NCI-H1417 (cell line): ENCODE data around the gene ZFYVE16.
A peak's percentile ranks its signal among the peaks of the same experiment; 100 is the strongest.
"Not testable (repeated sequence)": the region's sequence is repeated elsewhere in the genome, so short reads cannot be mapped to it uniquely, and the experiment has no call there.

Experiments
- DNase-seq, 3 experiments: peaks; one replicate each; lab custom pipeline; 2025; lab: John Stamatoyannopoulos, UW

ZFYVE16 gene

DNA sequence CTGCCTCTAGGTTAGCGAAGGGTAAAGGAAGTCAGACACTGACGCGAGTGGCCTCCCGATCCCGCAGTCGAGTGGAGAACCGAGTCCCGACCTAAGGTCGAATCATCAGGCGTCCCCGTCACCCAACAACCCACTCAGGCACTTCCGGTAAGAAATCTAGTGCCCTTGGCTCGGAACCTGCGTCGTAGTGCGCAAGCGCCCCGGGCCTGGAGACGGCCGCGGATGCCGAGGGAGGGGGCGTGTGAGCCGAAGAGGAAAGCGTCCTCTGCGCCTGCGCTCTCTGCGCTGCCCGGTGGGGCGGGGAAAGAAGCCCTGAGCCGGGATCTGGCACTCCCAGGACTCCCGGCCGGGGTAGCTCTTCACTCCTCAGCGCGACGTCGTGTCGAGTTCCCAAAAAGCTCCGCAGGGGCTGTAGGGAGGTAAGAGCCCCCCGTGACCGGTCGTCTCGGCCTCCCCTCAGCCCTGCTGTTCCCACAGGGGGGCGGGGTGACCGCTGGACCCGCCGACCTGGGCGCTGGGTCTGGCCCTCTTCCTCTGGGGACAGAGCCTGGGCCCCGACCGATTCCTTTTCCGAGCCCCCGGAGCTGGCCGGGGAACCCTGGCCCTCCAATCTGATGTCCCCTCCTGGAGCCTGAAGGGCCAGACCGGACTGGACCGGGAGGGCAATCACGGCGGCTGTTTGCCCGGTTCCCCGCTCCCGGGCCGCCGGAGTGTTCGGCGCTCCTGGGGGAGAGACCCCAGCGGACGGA, at the start of gene ZFYVE16:
Gene ZFYVE16, plus strand, starts transcription at position 330 of the 749 bp plus-strand sequence. CDS start 26,084 bp downstream, outside the sequence.
- DNase-seq: peak; percentile 93 to 98 (median 96)

DNA sequence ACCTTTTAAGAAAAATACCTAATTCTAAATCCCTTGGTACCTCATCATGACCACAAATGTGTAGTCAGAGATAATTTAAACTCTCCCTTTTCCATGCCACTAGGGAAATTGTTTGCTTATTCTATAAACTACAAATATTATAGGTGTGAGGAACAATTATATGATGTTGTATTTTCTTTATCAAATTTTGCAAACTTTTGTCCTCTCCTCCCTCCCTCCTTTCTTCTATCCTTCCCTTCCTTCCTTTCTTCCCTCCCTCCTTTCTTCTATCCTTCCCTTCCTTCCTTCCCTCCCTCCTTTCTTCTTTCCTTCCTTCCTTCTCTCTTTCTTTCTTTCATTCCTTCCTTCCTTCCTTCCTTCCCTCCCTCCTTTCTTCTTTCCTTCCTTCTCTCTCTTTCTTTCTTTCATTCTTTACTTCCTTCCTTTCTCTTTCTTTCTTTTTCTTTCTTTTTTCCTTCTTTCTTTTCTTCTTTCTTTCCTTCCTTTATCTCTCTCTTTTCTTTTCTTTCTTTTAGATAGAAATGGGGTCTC, 46.9 kb upstream of the ZFYVE16 start:
- no peak for DNase-seq

- DNase-seq: no peak
Measured at GRCh38 chr5:80364892-80365291, 43.0 kb upstream of the ZFYVE16 start.

DNA sequence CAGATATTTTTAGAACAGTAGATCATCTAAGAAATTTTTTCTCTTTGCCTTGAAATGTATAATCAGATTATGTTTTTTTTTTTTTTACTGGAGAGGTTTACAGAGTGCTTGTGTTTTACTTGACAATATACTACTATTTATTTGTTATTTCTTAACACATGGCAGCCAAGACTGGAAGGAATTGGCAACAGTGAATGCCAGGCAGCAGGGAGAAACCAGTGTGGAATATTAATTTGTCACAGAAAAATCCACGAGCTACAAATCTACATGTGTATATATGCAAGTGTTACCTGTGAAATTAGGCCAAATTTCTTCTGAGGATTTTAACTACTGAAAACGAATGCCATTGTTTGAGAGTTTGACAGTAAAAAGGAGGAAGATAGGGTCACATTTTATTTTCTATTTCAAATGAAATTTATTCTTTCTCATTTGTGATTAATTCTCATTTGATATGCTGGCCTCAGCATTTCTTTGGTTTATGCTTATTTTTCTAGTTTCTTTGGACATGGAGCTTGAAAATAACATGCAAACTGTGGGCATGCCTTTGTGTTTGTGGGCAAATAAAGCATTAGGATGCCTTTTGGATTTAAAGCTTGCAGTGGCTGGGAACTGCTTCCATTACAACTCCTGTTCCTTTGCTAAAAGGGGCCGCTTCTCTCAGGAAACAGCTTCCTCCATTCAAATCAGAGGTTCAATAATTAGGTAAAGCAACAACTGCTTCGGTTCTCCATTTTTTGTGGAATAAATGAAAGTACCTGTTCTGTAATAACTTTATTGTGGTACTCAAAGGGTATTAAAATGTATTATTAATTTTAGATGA, 39.0 kb upstream of the ZFYVE16 start:
- peak in 1 of 3 experiments; percentile 74 for DNase-seq

DNA sequence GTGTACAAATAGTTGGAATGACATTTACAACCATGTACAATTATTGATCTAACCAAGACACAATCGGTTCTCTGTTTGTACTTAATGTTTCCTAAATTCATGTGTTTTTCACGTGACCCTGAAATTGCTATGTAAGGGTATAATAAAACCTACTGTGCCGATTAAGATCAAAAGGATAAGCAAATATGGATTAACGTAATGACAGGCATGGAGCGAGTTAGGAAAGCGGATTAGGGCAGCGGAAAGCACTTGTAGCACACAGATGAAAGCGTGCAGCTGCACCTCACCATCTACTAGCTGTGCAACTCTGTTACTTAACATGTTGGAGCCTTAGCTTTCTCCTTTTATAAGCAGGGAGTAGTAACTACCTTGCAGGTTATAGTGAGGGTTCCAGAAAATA, 38.3 kb upstream of the ZFYVE16 start:
- DNase-seq: peak in 2 of 3 experiments; percentile 18 to 85

GRCh38 chr5:80370390-80370789, 37.5 kb upstream of the ZFYVE16 start:
- no peak for DNase-seq

DNA sequence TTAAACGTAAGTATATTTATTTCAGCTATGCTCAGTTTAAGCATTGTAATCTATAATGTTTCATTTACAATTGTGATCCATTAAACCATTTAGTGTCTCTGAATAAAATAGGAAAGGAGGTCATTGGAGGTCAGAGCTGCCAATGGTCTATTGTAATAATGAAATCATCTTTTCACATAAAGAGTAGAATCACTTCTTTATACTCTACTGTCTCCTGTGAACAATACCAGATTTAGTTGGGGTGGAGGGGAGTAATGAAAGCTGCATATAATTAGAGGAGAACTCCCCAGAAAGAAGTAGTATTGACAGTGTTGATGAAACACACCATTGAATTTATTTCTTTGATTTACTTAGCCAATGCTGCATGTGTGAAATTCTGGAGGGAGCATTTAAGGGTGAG, 35.1 kb upstream of the ZFYVE16 start:
- no peak for DNase-seq

- no peak for DNase-seq
Measured at GRCh38 chr5:80374188-80374587, 33.7 kb upstream of the ZFYVE16 start.

DNA sequence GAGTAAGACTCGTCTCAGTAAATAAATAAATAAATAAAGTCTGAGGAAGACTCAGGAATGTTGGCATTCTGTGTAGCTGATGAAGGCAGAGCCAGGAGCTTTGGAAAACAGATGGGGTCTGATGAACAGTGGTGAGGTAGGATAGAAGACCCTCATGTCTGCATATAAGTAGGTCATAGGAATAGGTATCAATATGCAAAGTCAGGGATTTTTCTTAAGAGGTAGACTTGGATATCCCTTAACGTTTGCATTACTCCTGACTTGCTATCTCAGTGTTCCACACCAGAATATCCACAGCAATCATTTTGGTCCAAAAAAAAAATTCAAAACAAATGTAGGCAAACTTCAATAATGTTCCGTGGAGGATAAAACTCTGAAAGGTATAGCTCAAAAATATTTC, 31.3 kb upstream of the ZFYVE16 start:
- no peak for DNase-seq

DNA sequence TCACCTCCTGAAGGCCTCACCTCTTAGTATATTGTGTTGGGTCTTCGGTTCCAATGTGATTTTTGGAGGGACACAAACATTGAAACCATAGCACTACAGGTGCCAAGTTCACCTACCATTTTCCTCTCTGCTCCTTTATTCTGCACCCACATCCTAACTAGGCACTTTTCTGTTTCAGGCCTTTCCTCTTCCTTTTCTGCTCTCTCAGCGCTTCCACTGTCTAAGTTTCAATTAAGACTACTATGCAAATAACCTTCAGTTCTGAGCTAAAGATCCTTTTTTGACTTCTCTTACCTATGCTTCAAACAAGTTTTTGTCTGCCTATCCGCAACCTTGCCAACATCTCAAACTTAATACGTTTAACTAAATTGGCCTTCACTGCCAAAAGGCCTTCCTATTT, 25.4 kb upstream of the ZFYVE16 start:
- no peak for DNase-seq

DNA sequence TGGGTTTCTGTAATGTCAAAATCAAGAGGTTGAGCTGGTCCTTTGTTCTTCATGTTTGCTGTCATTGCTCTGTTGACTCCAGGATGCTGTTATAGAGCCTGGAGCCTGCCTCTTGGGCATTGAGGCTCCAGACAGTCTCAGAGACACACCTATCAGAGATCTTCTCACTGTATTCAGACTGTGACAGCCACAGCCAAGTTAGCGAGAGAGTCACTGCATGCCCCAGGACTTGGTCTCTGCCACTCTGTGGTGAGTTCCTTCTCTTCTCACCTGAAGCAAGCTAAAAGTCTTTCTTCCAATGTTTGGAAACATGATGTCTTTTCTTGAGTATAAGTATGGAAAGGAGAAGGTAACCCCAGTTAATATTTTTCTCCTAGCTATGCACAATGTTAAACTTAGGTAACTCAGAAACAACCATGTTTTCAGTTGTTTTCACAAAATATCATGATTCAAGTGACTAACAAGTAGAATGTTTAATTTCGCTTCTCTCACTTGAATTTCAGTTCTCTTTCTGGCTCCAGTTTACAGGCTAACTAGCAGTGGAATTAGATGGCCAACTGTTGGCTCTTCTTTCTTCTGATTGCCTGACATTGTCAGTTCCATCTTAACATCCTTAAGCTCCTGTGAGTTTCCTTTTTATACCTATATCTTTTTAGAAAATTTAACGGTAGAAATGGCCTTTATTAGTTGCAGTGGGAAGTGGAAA, 20.6 kb upstream of the ZFYVE16 start:
- no peak for DNase-seq

- no peak for DNase-seq
Measured at GRCh38 chr5:80389580-80389979, 18.3 kb upstream of the ZFYVE16 start.

DNA sequence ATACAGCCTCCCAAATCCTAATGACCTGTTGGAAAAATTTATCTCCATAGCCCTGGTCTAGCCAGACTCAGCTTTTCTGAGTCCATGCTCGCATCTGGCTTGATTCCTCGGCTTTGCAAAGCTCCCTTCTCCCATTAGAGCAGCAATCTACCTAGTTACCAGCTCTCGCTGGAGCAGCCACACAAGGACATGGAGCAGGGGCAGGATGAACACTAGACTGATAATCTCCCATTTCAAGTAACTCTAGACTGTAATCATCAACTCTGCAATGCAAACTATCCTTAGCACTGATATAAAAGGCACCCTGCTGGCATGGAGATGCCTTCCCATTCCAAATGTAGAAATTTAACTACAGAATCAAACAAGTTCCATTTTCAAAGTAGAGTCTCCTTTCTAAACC, 17.5 kb upstream of the ZFYVE16 start:
- not testable (repeated sequence) for DNase-seq

DNA sequence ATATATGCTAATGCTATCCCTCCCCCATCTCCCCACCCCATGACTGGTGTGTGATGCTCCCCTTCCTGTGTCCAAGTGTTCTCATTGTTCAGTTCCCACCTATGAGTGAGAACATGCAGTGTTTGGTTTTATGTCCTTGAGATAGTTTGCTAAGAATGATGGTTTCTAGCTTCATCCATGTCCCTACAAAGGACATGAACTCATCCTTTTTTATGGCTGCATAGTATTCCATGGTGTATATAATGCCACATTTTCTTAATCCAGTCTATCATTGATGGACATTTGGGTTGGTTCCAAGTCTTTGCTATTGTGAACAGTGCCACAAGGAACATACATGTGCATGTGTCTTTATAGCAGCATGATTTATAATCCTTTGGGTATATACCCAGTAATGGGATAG, 16.6 kb upstream of the ZFYVE16 start:
- DNase-seq: not testable (repeated sequence)

DNA sequence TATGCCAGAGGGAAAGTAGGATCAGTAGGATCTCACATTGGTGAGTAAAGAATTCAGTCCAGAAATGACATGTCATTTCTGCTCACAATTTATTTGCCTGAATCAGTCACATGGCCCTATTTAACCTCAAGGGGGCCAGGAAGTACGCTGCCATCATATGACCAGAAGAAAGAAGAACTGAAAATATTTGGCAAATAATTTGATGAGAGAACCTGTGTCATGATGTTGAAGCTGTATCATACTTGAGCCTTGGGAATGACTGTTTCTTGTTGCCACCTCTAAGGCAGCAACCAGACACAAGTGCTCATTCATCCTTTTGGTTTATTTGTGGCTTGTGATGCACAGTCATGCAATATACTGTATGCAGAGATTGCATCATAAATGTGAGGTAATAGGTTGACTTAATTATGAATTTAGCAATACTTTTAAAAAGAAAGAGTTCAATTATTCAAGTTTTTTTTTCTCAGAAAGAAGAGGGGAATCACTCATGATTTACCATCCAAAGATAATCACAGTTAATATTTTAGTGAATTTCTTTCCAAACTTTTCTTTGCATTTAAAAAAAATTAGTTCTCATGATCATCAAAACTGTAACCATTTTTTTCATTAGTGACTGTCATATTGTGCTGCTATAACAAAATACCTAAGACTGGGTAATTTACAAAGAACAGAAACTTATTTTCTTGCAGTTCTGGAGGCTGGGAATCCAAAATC, 8.2 kb upstream of the ZFYVE16 start:
- no peak for DNase-seq

- DNase-seq: not testable (repeated sequence)
Measured at GRCh38 chr5:80400368-80400767, 7.5 kb upstream of the ZFYVE16 start.

GRCh38 chr5:80403782-80404181, 4.1 kb upstream of the ZFYVE16 start:
- no peak for DNase-seq

GRCh38 chr5:80406980-80407734, 707 bp upstream of the ZFYVE16 start:
- no peak for DNase-seq

DNA sequence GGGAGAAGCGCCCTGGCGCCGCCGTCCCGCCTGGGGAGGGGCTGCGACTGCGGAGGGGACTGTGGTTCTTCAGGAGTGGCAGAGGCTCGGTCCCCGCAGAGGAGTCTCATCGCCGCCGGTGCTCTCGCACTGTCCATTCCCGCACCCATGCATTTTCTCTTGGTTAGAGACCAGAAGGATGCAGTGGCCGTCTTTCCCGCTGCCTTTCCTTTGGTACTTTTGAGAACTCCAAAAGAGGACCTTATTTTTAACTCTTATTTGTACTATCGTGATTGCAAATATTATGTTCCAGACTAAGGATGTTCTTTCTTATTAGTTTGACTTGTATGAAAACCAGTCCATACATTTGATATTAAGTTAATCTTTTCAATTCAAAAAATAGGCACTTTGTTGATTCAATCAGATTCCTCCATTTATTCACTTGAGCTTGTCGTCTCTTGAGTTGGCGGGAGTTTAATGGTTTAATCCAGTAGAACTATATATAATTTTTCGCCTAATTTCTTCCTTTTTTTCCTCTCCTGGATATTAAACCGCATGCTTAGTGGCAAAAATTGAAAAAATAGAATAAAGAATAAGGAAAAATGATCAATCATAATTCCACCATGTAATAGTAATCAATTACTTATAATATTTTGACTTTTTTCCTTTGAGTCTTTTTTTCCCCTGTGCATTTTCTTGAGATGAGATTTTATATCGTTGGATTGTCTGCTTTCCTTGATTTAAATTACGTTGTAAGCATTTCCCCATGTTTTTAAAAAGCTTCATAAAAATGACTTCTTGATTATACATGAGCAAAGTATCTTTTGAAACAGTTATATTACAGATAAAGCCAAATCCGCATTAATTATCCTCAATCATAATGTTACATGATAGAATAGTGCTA, 861 bp downstream of the ZFYVE16 start:
- peak in 1 of 3 experiments; percentile 86 for DNase-seq
